ENCODE data around the gene DNAH17. TPM values are rescaled to one million over a fixed set of nuclear protein-coding genes. Genes with fewer than 3 reads are reported as not detected.

The DNAH17 gene
- total and polyA plus RNA-seq, 2 donors (not counting 3 experiments of a cell fraction or from before 2014, with no cell fraction given), result not detected

- DNase-seq (ENCODE audit: low read depth, low spot score) (no peak), FAIRE-seq (no peak)
- Histone ChIP-seq H4K20me1 (replicated peaks; ENCODE audit: control insufficient read depth, extremely low read depth, insufficient read depth, low read length) (no peaks in the 10 kb centered on the region), H3K79me2 (ENCODE audit: control insufficient read depth, insufficient read depth, low read length) (no peaks in the 10 kb centered on the region), H3K36me3 (ENCODE audit: control insufficient read depth in 2 of 2, extremely low read depth in 1 of 2, insufficient read depth in 2 of 2, low read length in 2 of 2) (no peaks in the 10 kb centered on the region), H3K4me2 (ENCODE audit: insufficient read depth, low read length) (no peak overlapping the region), H3K9me1 (replicated peaks; ENCODE audit: control insufficient read depth, extremely low read depth, insufficient read depth, low read length) (no peaks in the 10 kb centered on the region), H3K4me3 (replicated peaks in 1 of 3; ENCODE audit: insufficient read depth in 1 of 3, low read depth in 1 of 3, low read length in 3 of 3) (no peak overlapping the region), H3K9me3 (replicated peaks; ENCODE audit: control insufficient read depth, insufficient read depth, low read length) (no peaks in the 10 kb centered on the region), H2AFZ (ENCODE audit: low read depth, low read length) (no peak overlapping the region), H3K4me1 (ENCODE audit: control insufficient read depth, extremely low read depth, insufficient read depth, low read length) (no peaks in the 10 kb centered on the region), H3K9ac (replicated peaks; ENCODE audit: extremely low read depth, insufficient read depth, low read length) (no peak overlapping the region), H3K27ac (ENCODE audit: insufficient read depth, low read depth, low read length) (no peak overlapping the region), H3K27me3 (ENCODE audit: control insufficient read depth in 2 of 2, insufficient read depth in 2 of 2, low read length in 2 of 2) (peaks cover 0 to 5% of the 10 kb centered on the region in 2 experiments)
- TF ChIP-seq EZH2 (IDR thresholded peaks at IDR 0.05; ENCODE audit: borderline replicate concordance, low read depth, low read length, severe bottlenecking) (no peak), JUN (IDR thresholded peaks at IDR 0.05; ENCODE audit: borderline replicate concordance, insufficient read depth, insufficient read length, low read depth) (no peak), GATA2 (IDR thresholded peaks at IDR 0.05; ENCODE audit: insufficient read depth, insufficient read length, low read depth, low read length) (no peak), POLR2AphosphoS5 (IDR thresholded peaks at IDR 0.05; ENCODE audit: insufficient read depth, low read depth, low read length) (no peak), MYC (IDR thresholded peaks at IDR 0.05; ENCODE audit: low read depth, low read length) (no peak)
- no TSS peak for BruUV-seq (replicated peaks)
- ChIA-PET CTCF (no interaction called here), POLR2A (no interaction called here)
- intact Hi-C loops (cut with micrococcal nuclease), result no loop called here
- dilution Hi-C loops (cut with MboI; ENCODE audit: extremely low pct_ligation_motif_present, low sequenced_read_pairs), result loop anchor here (25.0 kb wide), 1 partner anchor 158 kb away; no protein-coding TSS in a partner anchor
These were observed 98.4 kb downstream of the DNAH17 start for GRCh38 chr17:78478757-78479297.

DNA sequence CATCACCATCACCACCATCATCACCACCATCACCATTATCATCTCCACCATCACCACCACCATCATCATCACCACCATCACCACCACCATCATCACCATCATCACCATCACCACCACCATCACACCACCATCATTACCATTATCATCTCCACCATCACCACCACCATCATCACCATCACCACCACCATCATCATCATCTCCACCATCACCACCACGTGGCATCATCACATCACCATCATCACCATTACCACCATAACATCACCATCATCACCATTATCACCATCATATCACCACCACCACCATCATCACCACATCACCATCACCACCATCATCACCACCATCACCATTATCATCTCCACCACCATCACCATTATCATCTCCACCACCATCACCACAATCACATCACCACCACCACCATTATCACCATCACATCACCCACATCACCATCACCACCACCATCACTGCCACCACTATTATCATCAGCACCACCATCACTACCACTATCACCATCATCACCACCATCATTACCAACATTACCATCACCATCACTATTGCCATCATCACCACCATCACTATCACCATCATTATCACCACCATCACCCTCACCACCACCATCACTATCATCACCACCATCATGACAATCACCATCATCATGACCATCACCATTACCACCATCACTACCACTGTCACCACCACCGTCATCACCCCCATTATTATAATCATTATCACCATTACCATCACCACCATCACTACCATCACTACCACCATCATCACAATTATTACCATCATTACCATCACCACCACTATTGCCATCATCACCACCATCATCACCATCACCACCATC, 99.1 kb downstream of the DNAH17 start:
- Histone ChIP-seq H3K4me3 (replicated peaks in 1 of 3; ENCODE audit: insufficient read depth in 1 of 3, low read depth in 1 of 3, low read length in 3 of 3) (no peak overlapping the region), H2AFZ (ENCODE audit: low read depth, low read length) (no peak overlapping the region), H3K27ac (ENCODE audit: insufficient read depth, low read depth, low read length) (no peak overlapping the region), H3K9me3 (replicated peaks; ENCODE audit: control insufficient read depth, insufficient read depth, low read length) (no peaks in the 10 kb centered on the region), H3K9ac (replicated peaks; ENCODE audit: extremely low read depth, insufficient read depth, low read length) (no peak overlapping the region), H3K79me2 (ENCODE audit: control insufficient read depth, insufficient read depth, low read length) (no peaks in the 10 kb centered on the region), H3K4me1 (ENCODE audit: control insufficient read depth, extremely low read depth, insufficient read depth, low read length) (no peaks in the 10 kb centered on the region), H3K36me3 (ENCODE audit: control insufficient read depth in 2 of 2, extremely low read depth in 1 of 2, insufficient read depth in 2 of 2, low read length in 2 of 2) (no peaks in the 10 kb centered on the region), H3K9me1 (replicated peaks; ENCODE audit: control insufficient read depth, extremely low read depth, insufficient read depth, low read length) (no peaks in the 10 kb centered on the region), H3K27me3 (ENCODE audit: control insufficient read depth in 2 of 2, insufficient read depth in 2 of 2, low read length in 2 of 2) (peaks cover 0 to 5% of the 10 kb centered on the region in 2 experiments), H3K4me2 (ENCODE audit: insufficient read depth, low read length) (no peak overlapping the region), H4K20me1 (replicated peaks; ENCODE audit: control insufficient read depth, extremely low read depth, insufficient read depth, low read length) (no peaks in the 10 kb centered on the region)
- no peak for DNase-seq (ENCODE audit: low read depth, low spot score)
- ChIA-PET CTCF (no interaction called here), POLR2A (no interaction called here)
- TF ChIP-seq GATA2 (IDR thresholded peaks at IDR 0.05; ENCODE audit: insufficient read depth, insufficient read length, low read depth, low read length) (no peak), CTCF (IDR thresholded peaks at IDR 0.05; ENCODE audit: extremely low read depth in 1 of 2, insufficient read depth in 1 of 2, low read depth in 1 of 2, low read length in 2 of 2) (no peak), FOS (IDR thresholded peaks at IDR 0.05; ENCODE audit: borderline replicate concordance, insufficient read depth, low read length) (no peak)
- dilution Hi-C loops (cut with MboI; ENCODE audit: extremely low pct_ligation_motif_present, low sequenced_read_pairs) (loop anchor here (25.0 kb wide), 1 partner anchor 159 kb away; no protein-coding TSS in a partner anchor), intact Hi-C loops (cut with micrococcal nuclease) (no loop called here)
- no TSS peak for BruUV-seq (replicated peaks)
- FAIRE-seq, result peak; percentile 24

All from endothelial cell of umbilical vein (primary cell).